GM18519 (cell line): ENCODE measurements around the gene SELL.
"Not testable (repeated sequence)": the region's sequence is repeated elsewhere in the genome, so short reads cannot be mapped to it uniquely, and the experiment has no call there.

ENCODE experiments used
- ATAC-seq: cut with Tn5 transposase; IDR thresholded peaks from one replicate; pipeline ENCODE4 v1.9.1; 2021; ENCODE audit warnings: mild to moderate bottlenecking, moderate library complexity; ENCODE audit not compliant: unreplicated experiment, low FRiP score

SELL gene

DNA sequence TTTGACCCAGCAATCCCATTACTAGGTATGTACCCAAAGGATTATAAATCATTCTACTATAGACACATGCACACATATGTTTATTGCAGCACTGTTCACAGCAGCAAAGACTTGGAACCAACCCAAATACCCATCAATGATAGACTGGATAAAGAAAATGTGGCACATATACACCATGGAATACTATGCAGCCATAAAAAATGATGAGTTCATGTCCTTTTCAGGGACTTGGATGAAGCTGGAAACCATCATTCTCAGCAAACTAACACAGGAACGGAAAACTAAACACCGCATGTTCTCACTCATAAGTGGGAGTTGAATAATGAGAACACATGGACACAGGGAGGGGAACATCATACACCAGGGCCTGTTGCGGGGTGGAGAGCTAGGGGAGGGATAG lies 41.2 kb downstream of the SELL start:
- not testable (repeated sequence) for ATAC-seq

DNA sequence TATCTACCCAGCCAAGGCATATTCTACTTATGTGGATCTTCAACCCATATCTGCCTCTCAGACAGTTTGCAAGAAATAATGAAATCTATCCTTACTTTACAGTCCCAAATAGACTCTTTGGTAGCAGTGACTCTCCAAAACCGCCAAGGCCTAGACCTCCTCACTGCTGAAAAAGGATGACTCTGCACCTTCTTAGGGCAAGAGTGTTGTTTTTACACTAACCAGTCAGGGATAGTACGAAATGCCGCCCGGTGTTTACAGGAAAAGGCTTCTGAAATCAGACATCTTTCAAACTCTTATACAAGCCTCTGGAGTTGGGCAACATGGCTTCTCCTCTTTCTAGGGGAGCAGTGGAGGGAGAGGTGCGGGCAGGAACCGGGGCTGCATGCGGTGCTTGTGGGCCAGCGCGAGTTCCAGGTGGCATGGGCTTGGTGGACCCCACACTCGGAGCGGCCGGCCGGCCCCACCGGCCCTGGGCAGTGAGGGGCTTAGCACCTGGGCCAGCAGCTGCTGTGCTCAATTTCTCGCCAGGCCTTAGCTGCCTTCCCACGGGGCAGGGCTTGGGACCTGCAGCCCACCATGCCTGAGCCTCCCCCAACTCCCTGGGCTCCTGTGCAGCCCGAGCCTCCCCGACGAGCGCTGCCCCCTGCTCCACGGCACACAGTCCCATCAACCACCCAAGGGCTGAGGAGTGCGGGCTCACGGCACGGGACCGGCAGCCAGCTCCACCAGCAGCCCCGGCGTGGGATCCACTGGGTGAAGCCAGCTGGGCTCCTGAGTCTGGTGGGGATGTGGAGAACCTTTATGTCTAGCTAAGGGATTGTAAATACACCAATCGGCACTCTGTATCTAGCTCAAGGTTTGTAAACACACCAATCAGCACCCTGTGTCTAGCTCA lies 43.5 kb downstream of the SELL start:
- ATAC-seq = not testable (repeated sequence)

DNA sequence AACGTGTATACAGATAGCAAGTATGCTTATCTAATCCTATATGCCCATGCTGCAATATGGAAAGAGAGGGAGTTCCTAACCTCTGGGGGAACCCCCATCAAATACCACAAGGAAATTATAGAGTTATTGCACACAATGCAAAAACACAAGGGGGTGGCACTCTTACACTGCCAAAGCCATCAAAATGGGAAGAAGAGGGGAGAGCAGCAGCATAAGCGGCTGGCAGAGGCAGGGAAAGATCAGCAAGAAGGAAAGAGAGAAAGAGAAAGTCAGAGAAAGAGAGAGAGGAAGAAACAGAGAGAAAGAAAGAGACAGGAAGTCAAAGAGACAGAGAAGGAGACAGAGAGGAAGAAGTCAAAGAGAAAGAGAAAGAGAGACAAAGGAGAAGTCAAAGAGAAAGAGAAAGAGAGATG lies 44.2 kb downstream of the SELL start:
- not testable (repeated sequence) for ATAC-seq

DNA sequence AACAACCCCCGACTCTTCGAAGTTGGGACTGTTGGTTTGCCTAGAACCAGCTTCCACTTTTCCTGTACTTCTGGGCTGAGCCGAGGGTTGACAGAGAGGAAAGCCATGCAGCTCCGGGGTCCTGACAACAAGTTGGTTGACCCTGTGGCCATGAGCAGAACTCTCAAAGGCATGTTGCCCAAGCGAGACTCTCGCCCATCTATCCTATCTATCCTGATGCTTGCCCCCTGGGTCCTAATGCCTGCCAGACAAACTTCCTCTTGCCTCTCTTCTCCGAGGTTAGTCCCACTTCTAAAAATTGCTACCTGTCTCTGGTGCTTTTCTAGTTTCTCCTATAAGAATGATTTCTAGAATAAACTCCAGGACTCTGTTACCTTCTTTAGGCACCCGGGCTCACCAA lies 48.7 kb downstream of the SELL start:
- ATAC-seq = not testable (repeated sequence)

DNA sequence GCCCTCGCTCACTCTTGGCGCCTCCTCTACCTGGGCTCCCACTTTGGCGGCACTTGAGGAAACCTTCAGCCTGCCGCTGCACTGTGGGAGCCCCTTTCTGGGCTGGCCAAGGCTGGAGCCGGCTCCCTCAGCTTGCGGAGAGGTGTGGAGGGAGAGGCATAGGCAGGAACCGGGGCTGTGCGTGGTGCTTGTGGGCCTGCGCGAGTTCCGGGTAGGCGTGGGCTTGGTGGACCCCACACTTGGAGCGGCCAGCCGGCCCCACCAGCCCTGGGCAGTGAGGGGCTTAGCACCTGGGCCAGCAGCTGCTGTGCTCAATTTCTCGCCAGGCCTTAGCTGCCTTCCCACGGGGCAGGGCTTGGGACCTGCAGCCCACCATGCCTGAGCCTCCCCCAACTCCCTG lies 50.4 kb downstream of the SELL start:
- ATAC-seq = not testable (repeated sequence)

DNA sequence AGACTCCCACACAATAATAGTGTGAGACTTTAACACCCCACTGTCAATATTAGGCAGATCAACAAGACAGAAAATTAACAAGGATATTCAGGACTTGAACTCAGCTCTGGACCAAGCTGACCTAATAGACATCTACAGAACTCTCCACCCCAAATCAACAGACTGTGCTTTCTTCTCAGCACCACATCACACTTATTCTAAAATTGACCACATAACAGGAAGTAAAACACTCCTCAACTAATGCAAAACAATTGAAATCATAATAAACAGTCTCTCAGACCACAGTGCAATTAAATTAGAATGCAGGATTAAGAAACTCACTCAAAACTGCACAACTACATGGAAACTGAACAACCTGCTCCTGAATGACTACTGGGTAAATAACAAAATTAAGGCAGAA lies 52.6 kb downstream of the SELL start:
- not testable (repeated sequence) for ATAC-seq

DNA sequence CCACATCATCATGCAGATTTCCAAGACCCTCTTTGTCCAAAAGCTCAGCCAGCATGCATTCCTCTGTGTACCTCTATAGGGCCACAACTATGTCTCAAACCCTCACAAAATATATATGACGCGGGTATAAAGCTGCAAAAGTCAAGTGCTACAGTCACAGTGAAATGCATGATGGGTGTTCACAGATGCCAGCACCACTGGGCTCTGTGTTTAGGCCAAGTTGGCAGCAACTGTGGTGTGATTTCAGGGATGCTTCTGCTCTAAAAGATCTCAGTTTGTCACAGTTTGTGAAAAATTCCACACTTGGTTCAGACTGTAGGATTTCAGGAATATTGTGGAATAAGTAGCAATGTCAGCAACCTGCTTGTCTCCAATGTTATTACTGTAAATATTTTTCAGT lies 57.5 kb downstream of the SELL start:
- ATAC-seq = no peak

DNA sequence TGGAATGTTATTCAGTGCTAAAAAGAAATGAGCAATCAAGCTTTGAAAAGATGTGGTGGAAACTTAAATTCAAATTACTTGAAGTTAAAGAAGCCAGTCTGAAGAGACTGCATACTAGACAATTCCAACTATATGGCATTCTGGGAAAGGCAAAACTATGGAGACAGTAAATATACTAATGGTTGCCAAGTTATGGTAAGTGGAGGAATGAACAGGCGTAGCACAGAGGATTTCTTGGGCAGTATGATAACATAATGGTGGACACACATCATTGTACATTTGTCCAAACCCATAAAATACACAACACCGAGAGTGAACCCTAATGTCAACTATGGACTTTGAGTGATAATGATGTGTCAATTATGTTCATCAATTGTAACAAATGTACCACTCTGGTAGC lies 60.4 kb downstream of the SELL start:
- no peak for ATAC-seq

DNA sequence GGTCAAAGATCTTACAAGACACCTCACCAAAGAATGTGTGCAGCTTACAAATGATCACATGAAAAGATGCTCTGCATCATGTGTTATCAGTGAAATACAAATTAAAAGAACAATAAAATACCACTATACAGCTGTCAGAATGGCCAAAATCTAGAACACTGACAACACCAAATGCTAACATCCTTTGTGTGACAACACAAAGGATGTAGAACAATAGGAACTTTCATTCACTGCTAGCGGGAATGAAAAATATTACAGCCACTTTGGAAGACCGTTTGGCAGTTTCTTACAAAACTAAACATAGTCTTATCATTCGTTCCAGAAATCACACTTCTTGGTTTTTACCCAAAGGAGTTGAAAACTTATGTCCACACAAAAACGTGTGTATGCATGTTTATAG lies 60.9 kb downstream of the SELL start:
- ATAC-seq = no peak

DNA sequence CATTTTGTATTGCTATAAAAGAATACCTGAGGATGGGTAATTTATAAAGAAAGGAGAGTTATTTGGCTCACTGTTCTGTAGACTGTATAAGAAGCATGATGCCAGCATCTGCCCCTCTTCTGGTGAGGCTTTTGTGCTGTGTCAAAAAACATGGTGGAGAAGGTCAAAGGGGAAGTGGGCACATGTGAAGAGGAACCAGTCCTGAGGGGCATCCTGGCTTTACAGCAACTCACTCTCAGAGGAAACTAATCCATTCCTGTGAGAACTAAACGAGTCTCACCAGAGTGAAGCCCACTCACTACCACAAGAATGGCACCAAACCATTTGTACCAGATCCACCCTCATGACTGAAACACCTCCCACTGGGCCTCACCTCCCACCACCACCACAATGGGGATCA lies 62.7 kb downstream of the SELL start:
- no peak for ATAC-seq

DNA sequence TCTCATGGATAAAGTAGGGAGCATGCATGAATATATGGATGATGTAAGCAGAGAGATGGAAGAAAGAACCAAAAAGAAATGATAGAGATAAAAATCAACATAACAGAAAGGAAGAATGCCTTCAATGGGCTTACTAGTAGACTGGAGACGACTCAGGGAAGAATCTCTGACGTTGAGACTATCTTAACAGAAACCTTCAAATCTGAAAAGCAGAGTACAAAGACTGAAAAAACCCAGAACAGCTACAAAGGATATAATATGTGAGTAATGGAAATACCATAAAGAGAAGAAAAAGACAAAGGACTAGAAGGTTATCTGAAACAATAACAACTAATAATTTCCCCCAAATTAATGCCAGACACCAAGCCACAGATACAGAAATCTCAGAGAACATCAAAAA lies 63.2 kb downstream of the SELL start:
- ATAC-seq = no peak

DNA sequence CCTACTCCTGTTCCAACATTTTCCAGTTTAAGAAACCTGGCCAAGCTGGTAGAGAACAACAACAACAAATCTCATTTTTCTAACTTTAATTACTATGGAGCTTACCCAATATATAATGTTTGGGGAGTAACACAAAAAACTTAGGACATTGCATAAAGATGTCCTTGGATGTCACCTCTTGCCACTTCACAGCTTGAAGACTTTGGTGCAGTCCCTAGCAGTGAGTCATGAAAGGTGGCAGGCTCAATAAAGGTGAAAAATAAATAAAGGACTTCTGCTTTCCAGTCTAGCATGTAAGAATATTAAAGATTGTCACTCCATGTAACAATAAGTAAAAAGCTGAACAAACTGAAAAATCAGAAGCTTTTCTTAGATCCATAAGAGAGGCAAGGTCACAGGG lies 63.9 kb downstream of the SELL start:
- ATAC-seq = no peak

DNA sequence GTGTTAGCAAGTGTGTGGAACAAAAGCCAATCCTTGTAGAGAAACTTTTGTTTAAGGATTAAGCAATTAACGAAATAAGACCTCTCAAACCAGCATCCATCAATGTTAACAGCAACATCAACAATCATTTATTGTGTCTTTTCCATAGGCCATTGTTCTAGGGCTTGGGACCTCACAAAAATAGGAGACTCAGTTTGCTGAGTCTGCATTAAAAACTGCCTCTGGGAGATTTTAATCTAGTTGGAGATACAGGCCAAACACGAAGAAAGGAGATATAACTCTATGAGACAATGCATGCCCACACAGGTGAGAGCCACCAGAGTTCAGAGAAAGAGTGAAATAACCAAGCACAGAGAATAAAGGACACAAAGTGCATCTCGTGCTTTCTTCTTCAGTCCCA lies 67.1 kb downstream of the SELL start:
- no peak for ATAC-seq
